OCI-LY1 (cell line): Measurements from ENCODE around the gene COX4I1.

Experiments used
- H2AFZ ChIP-seq: fragments of 200-600 bp; sonication (generic), shearing (Covaris generic); 2 replicates; pipeline ENCODE4 v1.6.0; 2014; ENCODE audit warnings: antibody characterized with exemption, mild to moderate bottlenecking, low read length
- H3F3A ChIP-seq: fragments of 200-600 bp; sonication (generic), shearing (Covaris generic); 2 replicates; pipeline ENCODE4 v1.6.0; 2014; ENCODE audit warnings: mild to moderate bottlenecking, antibody characterized with exemption, low read length, moderate library complexity; ENCODE audit not compliant: insufficient read depth
- H3K27ac ChIP-seq: fragments of 200-600 bp; sonication (generic); 2 replicates; pipeline ENCODE4 v1.5.1; 2014; ENCODE audit warnings: low read length, mixed run types, mild to moderate bottlenecking, low read depth; ENCODE audit not compliant: poor library complexity, severe bottlenecking
- H3K27me3 ChIP-seq: fragments of 200-600 bp; sonication (generic); 2 replicates; pipeline ENCODE4 v1.6.0; 2014; ENCODE audit warnings: antibody characterized with exemption, mild to moderate bottlenecking, low read length, moderate library complexity; ENCODE audit not compliant: insufficient read depth
- H3K36me3 ChIP-seq: fragments of 200-600 bp; sonication (generic); 2 replicates; pipeline ENCODE4 v1.6.1; 2014; ENCODE audit warnings: mild to moderate bottlenecking, antibody characterized with exemption, low read length, moderate library complexity, mixed read lengths; ENCODE audit not compliant: insufficient read depth
- H3K4me1 ChIP-seq: fragments of 200-600 bp; sonication (generic); 2 replicates; pipeline ENCODE4 v1.5.1; 2014; ENCODE audit warnings: mild to moderate bottlenecking, low read length, moderate library complexity; ENCODE audit not compliant: insufficient read depth, severe bottlenecking
- H3K4me2 ChIP-seq: fragments of 200-600 bp; sonication (generic), shearing (Covaris generic); 2 replicates; pipeline ENCODE4 v1.6.1; 2014; ENCODE audit warnings: low read length
- H3K4me3 ChIP-seq: fragments of 200-600 bp; sonication (generic); 2 replicates; pipeline ENCODE4 v1.5.1; 2014; ENCODE audit warnings: low read length, low read depth, mild to moderate bottlenecking, mixed read lengths; ENCODE audit not compliant: poor library complexity, severe bottlenecking
- H3K79me2 ChIP-seq: fragments of 200-600 bp; shearing (Covaris generic); 2 replicates; pipeline ENCODE4 v1.6.1; 2016; ENCODE audit warnings: mixed run types, low read length, mixed read lengths; ENCODE audit not compliant: insufficient read depth
- H3K9ac ChIP-seq: fragments of 200-600 bp; sonication (generic), shearing (Covaris generic); 2 replicates; pipeline ENCODE4 v1.6.1; 2014; ENCODE audit warnings: mild to moderate bottlenecking, low read length, mixed read lengths
- H3K9me2 ChIP-seq: fragments of 200-600 bp; sonication (generic), shearing (Covaris generic); 2 replicates; pipeline ENCODE4 v1.6.1; 2014; ENCODE audit warnings: low read depth, mild to moderate bottlenecking, low read length, mixed read lengths
- H3K9me3 ChIP-seq: fragments of 200-600 bp; shearing (Covaris generic); 2 replicates; pipeline ENCODE4 v1.6.1; 2014; ENCODE audit warnings: low read length, mixed read lengths
- H4K20me1 ChIP-seq: fragments of 200-600 bp; sonication (generic), shearing (Covaris generic); 2 replicates; pipeline ENCODE4 v1.6.0; 2016; ENCODE audit warnings: mild to moderate bottlenecking, low read length; ENCODE audit not compliant: insufficient read depth
- CTCF ChIP-seq: fragments of 200-600 bp; sonication (generic), shearing (Covaris generic); IDR thresholded peaks from 2 replicates; pipeline ENCODE4 v1.5.1; 2017; ENCODE audit warnings: mild to moderate bottlenecking, antibody characterized with exemption, low read length, moderate library complexity, mixed read lengths
- EZH2 ChIP-seq: fragments of 200-600 bp; sonication (generic), shearing (Covaris generic); IDR thresholded peaks from 2 replicates; pipeline ENCODE4 v1.8.0; 2017; ENCODE audit warnings: borderline replicate concordance, mixed run types, mild to moderate bottlenecking, antibody characterized with exemption, low read length, moderate library complexity, mixed read lengths

Gene COX4I1

GRCh38 chr16:85830821-85831220, 31.3 kb downstream of the COX4I1 start:
- no peaks in the 10 kb centered on the region; the same call in 1 of the 2 replicates for H3K27me3 ChIP-seq
- no peak overlapping the region for H2AFZ ChIP-seq
- no peaks in the 10 kb centered on the region for H3K9me3 ChIP-seq
- H3K27ac ChIP-seq: no peak overlapping the region
- no peaks in the 10 kb centered on the region for H3K36me3 ChIP-seq
- H3K9ac ChIP-seq: no peak overlapping the region
- H3F3A ChIP-seq: no peaks in the 10 kb centered on the region
- H3K4me3 ChIP-seq: no peak overlapping the region
- no peaks in the 10 kb centered on the region for H3K9me2 ChIP-seq
- H4K20me1 ChIP-seq: no peaks in the 10 kb centered on the region
- TF ChIP-seq EZH2: no peak
- no peak for TF ChIP-seq CTCF
- H3K4me2 ChIP-seq: no peak overlapping the region
- no peaks in the 10 kb centered on the region for H3K79me2 ChIP-seq
- H3K4me1 ChIP-seq: peaks cover 51% of the 10 kb centered on the region

GRCh38 chr16:85832570-85833218, 33.2 kb downstream of the COX4I1 start:
- Histone ChIP-seq H4K20me1 (no peaks in the 10 kb centered on the region), H3K9ac (no peak overlapping the region; the same call in 1 of the 2 replicates), H3K4me2 (peak overlapping the region; percentile 28; the same call in 1 of the 2 replicates), H3K27ac (peak overlapping the region; percentile 28), H3K4me1 (peaks cover 36% of the 10 kb centered on the region), H3K4me3 (no peak overlapping the region), H3K9me2 (no peaks in the 10 kb centered on the region), H3K79me2 (no peaks in the 10 kb centered on the region), H3K36me3 (no peaks in the 10 kb centered on the region), H3K9me3 (no peaks in the 10 kb centered on the region), H2AFZ (no peak overlapping the region), H3F3A (no peaks in the 10 kb centered on the region), H3K27me3 (no peaks in the 10 kb centered on the region; the same call in 1 of the 2 replicates)
- TF ChIP-seq EZH2 (no peak), CTCF (peak; percentile 26; the same call in 1 of the 2 replicates)

- H3K79me2 ChIP-seq: no peaks in the 10 kb centered on the region
- H3K9me3 ChIP-seq: no peaks in the 10 kb centered on the region
- H3K9ac ChIP-seq: no peak overlapping the region; the same call in 1 of the 2 replicates
- no peaks in the 10 kb centered on the region for H3K9me2 ChIP-seq
- H3K4me2 ChIP-seq: no peak overlapping the region; the same call in 1 of the 2 replicates
- no peaks in the 10 kb centered on the region for H4K20me1 ChIP-seq
- no peaks in the 10 kb centered on the region for H3K36me3 ChIP-seq
- H3K4me3 ChIP-seq: no peak overlapping the region
- no peak overlapping the region for H2AFZ ChIP-seq
- peak overlapping the region; percentile 28 for H3K27ac ChIP-seq
- TF ChIP-seq EZH2 (no peak), CTCF (no peak)
- H3K4me1 ChIP-seq: peaks cover 29% of the 10 kb centered on the region
- no peaks in the 10 kb centered on the region for H3F3A ChIP-seq
- no peaks in the 10 kb centered on the region; the same call in 1 of the 2 replicates for H3K27me3 ChIP-seq
These were observed 33.9 kb downstream of the COX4I1 start for GRCh38 chr16:85833219-85833920.
